ENCODE results near the gene POU3F3.

Gene POU3F3

GRCh38 chr2:104861351-104862057, 7.6 kb downstream of the POU3F3 start:
- DNase-seq (ENCODE audit: low read depth), result no peak

GRCh38 chr2:104862058-104862941, 8.4 kb downstream of the POU3F3 start:
- DNase-seq (ENCODE audit: low read depth), result no peak

- DNase-seq (ENCODE audit: low read depth), result no peak
Measured at GRCh38 chr2:104863146-104863467, 9.2 kb downstream of the POU3F3 start.

- no peak for DNase-seq (ENCODE audit: low read depth)
Measured at GRCh38 chr2:104863468-104864279, 9.8 kb downstream of the POU3F3 start.

GRCh38 chr2:104864280-104865095, 10.6 kb downstream of the POU3F3 start:
- DNase-seq (ENCODE audit: low read depth), result no peak

- no peak for DNase-seq (ENCODE audit: low read depth)
Measured at GRCh38 chr2:104865096-104865470, 11.2 kb downstream of the POU3F3 start.

- DNase-seq (ENCODE audit: low read depth), result no peak
Measured at GRCh38 chr2:104866122-104866864, 12.4 kb downstream of the POU3F3 start.

GRCh38 chr2:104866883-104867812, 13.2 kb downstream of the POU3F3 start:
- no peak for DNase-seq (ENCODE audit: low read depth)

GRCh38 chr2:104867813-104868504, 14.0 kb downstream of the POU3F3 start:
- no peak for DNase-seq (ENCODE audit: low read depth)

GRCh38 chr2:104868505-104868866, 14.6 kb downstream of the POU3F3 start:
- DNase-seq (ENCODE audit: low read depth), result no peak

GRCh38 chr2:104870100-104870975, 16.4 kb downstream of the POU3F3 start:
- DNase-seq (ENCODE audit: low read depth), result no peak

GRCh38 chr2:104871649-104871971, 17.7 kb downstream of the POU3F3 start:
- DNase-seq (ENCODE audit: low read depth), result no peak

GRCh38 chr2:104871972-104872865, 18.3 kb downstream of the POU3F3 start:
- DNase-seq (ENCODE audit: low read depth), result no peak

- DNase-seq (ENCODE audit: low read depth), result peak; percentile 32
Measured at GRCh38 chr2:104872866-104873688, 19.2 kb downstream of the POU3F3 start.

GRCh38 chr2:104873689-104874054, 19.8 kb downstream of the POU3F3 start:
- DNase-seq (ENCODE audit: low read depth), result no peak

GRCh38 chr2:104874230-104874629, 20.3 kb downstream of the POU3F3 start:
- DNase-seq (ENCODE audit: low read depth), result no peak

GRCh38 chr2:104875262-104875661, 21.3 kb downstream of the POU3F3 start:
- no peak for DNase-seq (ENCODE audit: low read depth)
